Right lobe of liver (tissue), 4 donors: ENCODE measurements around the gene WNT1.

ENCODE experiments used
- POLR2A ChIP-seq: fragments of 450-650 bp; IDR thresholded peaks from one replicate; pipeline ENCODE4 v1.6.1; 2017; ENCODE audit warnings: antibody characterized with exemption, mild to moderate bottlenecking
- TF ChIP-seq, protein P1 (sequence below), 4 donors: fragments of 200-600 bp in 3 of 4; fragments of 450-650 bp in 1 of 4; IDR thresholded peaks; one replicate each; pipeline versions ENCODE4 v1.5.1 to v1.8.0; 2016 to 2022; ENCODE audit warnings: antibody characterized with exemption in 4 of 4, mild to moderate bottlenecking in 2 of 4
- donor health status: DM: no; HTN: no; CAD: no.
- donor health status: DM: no; HTN: no; CAD: no.
- donor health status: DM: no; HTN: yes; CAD: no.

DNA sequence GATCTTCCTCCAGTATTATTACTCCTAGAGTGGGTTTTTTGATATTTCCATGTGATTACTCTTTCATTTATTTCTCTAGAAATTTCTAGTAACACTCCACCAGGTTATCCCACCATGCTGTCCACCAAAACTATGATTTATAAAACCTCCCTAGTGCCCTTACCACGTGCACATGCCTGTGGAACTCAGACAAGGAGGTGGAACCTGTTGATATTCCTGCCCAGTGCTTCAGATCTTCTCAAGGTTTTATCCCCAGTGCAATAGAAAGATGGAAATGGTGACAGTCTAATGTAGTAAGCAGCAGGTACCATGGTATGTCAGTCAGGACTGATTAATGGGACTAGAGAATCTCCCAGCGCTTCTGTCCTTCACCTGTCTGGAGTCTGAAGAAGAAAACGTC is 17.3 kb upstream of the WNT1 start:
- TF ChIP-seq, protein P1, sequence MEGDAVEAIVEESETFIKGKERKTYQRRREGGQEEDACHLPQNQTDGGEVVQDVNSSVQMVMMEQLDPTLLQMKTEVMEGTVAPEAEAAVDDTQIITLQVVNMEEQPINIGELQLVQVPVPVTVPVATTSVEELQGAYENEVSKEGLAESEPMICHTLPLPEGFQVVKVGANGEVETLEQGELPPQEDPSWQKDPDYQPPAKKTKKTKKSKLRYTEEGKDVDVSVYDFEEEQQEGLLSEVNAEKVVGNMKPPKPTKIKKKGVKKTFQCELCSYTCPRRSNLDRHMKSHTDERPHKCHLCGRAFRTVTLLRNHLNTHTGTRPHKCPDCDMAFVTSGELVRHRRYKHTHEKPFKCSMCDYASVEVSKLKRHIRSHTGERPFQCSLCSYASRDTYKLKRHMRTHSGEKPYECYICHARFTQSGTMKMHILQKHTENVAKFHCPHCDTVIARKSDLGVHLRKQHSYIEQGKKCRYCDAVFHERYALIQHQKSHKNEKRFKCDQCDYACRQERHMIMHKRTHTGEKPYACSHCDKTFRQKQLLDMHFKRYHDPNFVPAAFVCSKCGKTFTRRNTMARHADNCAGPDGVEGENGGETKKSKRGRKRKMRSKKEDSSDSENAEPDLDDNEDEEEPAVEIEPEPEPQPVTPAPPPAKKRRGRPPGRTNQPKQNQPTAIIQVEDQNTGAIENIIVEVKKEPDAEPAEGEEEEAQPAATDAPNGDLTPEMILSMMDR (IDR thresholded peaks at IDR 0.05): no peak
- TF ChIP-seq POLR2A: no peak
